A673 (cell line): ENCODE data around the gene ELL2. TPM values are rescaled to one million over a fixed set of nuclear protein-coding genes. Genes with fewer than 3 reads are reported as not detected.

ENCODE experiments used
- BruUV-seq: library from RNA; stranded (reverse); fragments of 400-500 nt; replicated peaks from 2 replicates; lab custom pipeline; 2021; lab: Mats Ljungman, UMichigan
- CTCF ChIA-PET: fragments of 300-600 bp; sonication (Branson Sonifier 250); formaldehyde crosslinking; loops from one replicate; lab custom pipeline; 2022; ENCODE audit warnings: antibody characterized with exemption; lab: Charles Lee
- POLR2A ChIA-PET: fragments of 300-600 bp; sonication (Branson Sonifier 250); formaldehyde crosslinking; loops from one replicate; lab custom pipeline; 2022; ENCODE audit warnings: antibody characterized with exemption; ENCODE audit not compliant: low non-redundant PET; lab: Charles Lee
- DNase-seq: peaks from one replicate; pipeline ENCODE4 v3.0.0-alpha.2; 2015; ENCODE audit warnings: low spot score
- H3K27ac ChIP-seq: fragments of 200-600 bp; sonication (generic); 2 replicates; pipeline ENCODE4 v1.5.1; 2016; ENCODE audit warnings: mixed run types, low read depth, mild to moderate bottlenecking, mixed read lengths, antibody characterized with exemption, low read length; ENCODE audit not compliant: poor library complexity, severe bottlenecking
- H3K27me3 ChIP-seq: fragments of 200-600 bp; sonication (generic); replicated peaks from 2 replicates; pipeline ENCODE4 v1.6.1; 2017; ENCODE audit warnings: mixed run types, low read depth, mild to moderate bottlenecking, mixed read lengths, antibody characterized with exemption, low read length; ENCODE audit not compliant: insufficient read depth, poor library complexity
- H3K36me3 ChIP-seq: fragments of 200-600 bp; sonication (generic); 2 replicates; pipeline ENCODE4 v1.6.1; 2016; ENCODE audit warnings: mixed run types, mild to moderate bottlenecking, mixed read lengths, antibody characterized with exemption, low read length; ENCODE audit not compliant: insufficient read depth, poor library complexity, severe bottlenecking
- H3K4me1 ChIP-seq: fragments of 200-600 bp; sonication (generic); 2 replicates; pipeline ENCODE4 v1.6.1; 2017; ENCODE audit warnings: mixed run types, mild to moderate bottlenecking, mixed read lengths, antibody characterized with exemption, low read length; ENCODE audit not compliant: insufficient read depth, poor library complexity, severe bottlenecking
- H3K4me3 ChIP-seq: fragments of 200-600 bp; sonication (generic); 2 replicates; pipeline ENCODE4 v1.5.1; 2016; ENCODE audit warnings: low read depth, mixed run types, mild to moderate bottlenecking, mixed read lengths, low read length; ENCODE audit not compliant: poor library complexity, severe bottlenecking
- H3K9me3 ChIP-seq: fragments of 200-600 bp; sonication (generic); 2 replicates; pipeline ENCODE4 v1.6.1; 2016; ENCODE audit warnings: mixed run types, low read depth, mild to moderate bottlenecking, mixed read lengths, antibody characterized with exemption, low read length; ENCODE audit not compliant: poor library complexity, severe bottlenecking
- CTCF ChIP-seq: fragments of 300-800, 200-600 bp; sonication (generic); conservative IDR thresholded peaks from 2 replicates; pipeline ENCODE4 v1.5.1; 2017; ENCODE audit warnings: low read depth, mild to moderate bottlenecking, antibody characterized with exemption, low read length, moderate library complexity, mixed read lengths
- EZH2 ChIP-seq: fragments of 200-600 bp; sonication (generic); IDR thresholded peaks from 2 replicates; pipeline ENCODE4 v1.6.1; 2017; ENCODE audit warnings: borderline replicate concordance, low read depth, mild to moderate bottlenecking, mixed read lengths, antibody characterized with exemption, low read length; ENCODE audit not compliant: poor library complexity, severe bottlenecking
- intact Hi-C: fragments of 100-400 bp; cut with micrococcal nuclease; formaldehyde crosslinking; loops from one replicate; pipeline ENCODE4 v1.10.0; 2022; ENCODE audit not compliant: unreplicated experiment
- total RNA-seq: library from RNA; stranded (reverse); gene quantifications from 2 replicates; pipeline ENCODE4 v1.2.3, GENCODE V29; 2021

ELL2 gene
- total RNA-seq, 1 experiment from 2014 or later = 12.0 TPM

DNA sequence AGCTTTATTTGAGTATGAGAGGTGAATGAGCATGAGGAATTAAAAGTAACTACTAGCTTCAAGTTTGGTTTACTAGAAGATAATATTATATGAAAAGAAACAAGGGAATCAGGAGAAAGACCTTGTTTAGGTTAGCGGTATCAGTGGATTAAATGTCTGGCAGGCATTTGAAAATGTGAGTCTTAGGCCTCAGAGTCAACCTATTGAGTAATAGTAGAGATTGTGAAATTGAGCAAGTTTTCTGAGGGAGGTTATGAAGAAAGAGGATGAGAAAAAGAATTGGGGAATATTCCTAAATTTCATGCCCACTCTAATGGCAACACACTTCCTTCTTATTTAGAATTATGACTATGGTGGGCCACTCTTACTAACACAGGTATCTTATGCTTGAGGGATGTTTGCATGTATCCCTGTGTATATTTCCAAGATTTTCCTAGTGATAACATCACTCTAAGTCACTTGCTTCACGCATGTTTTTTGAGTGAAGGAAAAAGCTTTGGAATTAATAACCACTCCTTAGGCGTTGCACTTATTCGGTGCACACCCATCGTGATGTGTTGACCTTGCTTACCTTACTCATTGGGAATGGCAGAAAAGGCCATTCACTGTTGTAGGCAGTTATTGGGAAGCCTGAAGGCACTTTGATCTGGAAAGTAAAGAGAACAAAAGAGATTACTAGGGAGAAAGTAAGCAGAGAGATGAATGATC lies 8.2 kb upstream of the ELL2 start:
- H3K36me3 ChIP-seq = no peaks in the 10 kb centered on the region
- TF ChIP-seq EZH2 (no peak), CTCF (no peak)
- ChIA-PET POLR2A (no interaction called here), CTCF (no interaction called here)
- no TSS peak for BruUV-seq
- intact Hi-C loops = no loop called here
- no peak overlapping the region for H3K27ac ChIP-seq
- H3K4me1 ChIP-seq = no peaks in the 10 kb centered on the region
- peaks cover 6% of the 10 kb centered on the region for H3K9me3 ChIP-seq
- H3K4me3 ChIP-seq = no peak overlapping the region
- H3K27me3 ChIP-seq = no peaks in the 10 kb centered on the region
- DNase-seq = no peak

- ChIA-PET POLR2A (no interaction called here), CTCF (no interaction called here)
- H3K36me3 ChIP-seq = no peaks in the 10 kb centered on the region
- H3K4me1 ChIP-seq = peaks cover 1% of the 10 kb centered on the region
- no peak overlapping the region for H3K4me3 ChIP-seq
- H3K27ac ChIP-seq = no peak overlapping the region
- intact Hi-C loops = no loop called here
- H3K9me3 ChIP-seq = peaks cover 6% of the 10 kb centered on the region
- BruUV-seq = no TSS peak
- no peaks in the 10 kb centered on the region for H3K27me3 ChIP-seq
- TF ChIP-seq EZH2 (no peak), CTCF (no peak)
- no peak for DNase-seq
These were observed 7.4 kb upstream of the ELL2 start for GRCh38 chr5:95969055-95969454.

DNA sequence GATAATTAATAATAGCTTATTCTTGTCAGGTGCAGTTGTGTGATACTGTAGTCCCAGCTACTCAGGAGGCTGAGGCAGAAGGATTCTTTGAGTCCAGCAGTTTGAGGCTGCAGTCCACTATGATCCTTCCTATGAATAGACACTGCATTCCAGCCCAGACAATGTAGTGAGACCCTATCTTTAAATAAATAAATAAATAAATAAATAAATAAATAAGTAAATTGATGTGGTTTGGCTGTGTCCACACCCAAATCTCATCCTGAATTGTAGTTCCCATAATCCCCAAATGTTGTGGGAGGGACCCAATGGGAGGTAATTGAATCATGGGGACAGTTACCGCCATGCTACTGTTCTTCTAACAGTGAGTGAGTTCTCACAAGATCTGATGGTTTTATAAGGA lies 5.6 kb upstream of the ELL2 start:
- Histone ChIP-seq H3K36me3 (no peaks in the 10 kb centered on the region), H3K27me3 (no peaks in the 10 kb centered on the region), H3K4me3 (no peak overlapping the region), H3K27ac (no peak overlapping the region), H3K9me3 (peaks cover 6% of the 10 kb centered on the region), H3K4me1 (peaks cover 15% of the 10 kb centered on the region)
- CTCF ChIA-PET = no interaction called here
- intact Hi-C loops = no loop called here
- POLR2A ChIA-PET = no interaction called here
- TF ChIP-seq CTCF (no peak), EZH2 (no peak)
- BruUV-seq = no TSS peak
- DNase-seq = no peak
